Measurements from ENCODE around the gene KLC1.
"Not testable (repeated sequence)": the region's sequence is repeated elsewhere in the genome, so short reads cannot be mapped to it uniquely, and the experiment has no call there.

Gene KLC1

GRCh38 chr14:103625356-103626095, 3.5 kb upstream of the KLC1 start:
- no peak for DNase-seq (ENCODE audit: low spot score)

- no peak for DNase-seq (ENCODE audit: low spot score)
Observed at GRCh38 chr14:103626146-103626850, 2.7 kb upstream of the KLC1 start.

GRCh38 chr14:103627073-103628025, 1.7 kb upstream of the KLC1 start:
- DNase-seq (ENCODE audit: low spot score) = no peak

GRCh38 chr14:103628221-103628683, 759 bp upstream of the KLC1 start:
- peak; percentile 76 for DNase-seq (ENCODE audit: low spot score)

GRCh38 chr14:103629503-103630121, 601 bp downstream of the KLC1 start:
- DNase-seq (ENCODE audit: low spot score) = peak; percentile 83

GRCh38 chr14:103630364-103631108, 1.5 kb downstream of the KLC1 start:
- DNase-seq (ENCODE audit: low spot score) = no peak

GRCh38 chr14:103633391-103633790, 4.4 kb downstream of the KLC1 start:
- DNase-seq (ENCODE audit: low spot score) = no peak

GRCh38 chr14:103634156-103634555, 5.1 kb downstream of the KLC1 start:
- DNase-seq (ENCODE audit: low spot score) = no peak

- no peak for DNase-seq (ENCODE audit: low spot score)
Observed at GRCh38 chr14:103638594-103638993, 9.6 kb downstream of the KLC1 start.

- no peak for DNase-seq (ENCODE audit: low spot score)
Observed at GRCh38 chr14:103641161-103641560, 12.2 kb downstream of the KLC1 start.

- DNase-seq (ENCODE audit: low spot score) = no peak
Observed at GRCh38 chr14:103646189-103646588, 17.2 kb downstream of the KLC1 start.

GRCh38 chr14:103649001-103649400, 20.0 kb downstream of the KLC1 start:
- DNase-seq (ENCODE audit: low spot score) = no peak

- no peak for DNase-seq (ENCODE audit: low spot score)
Observed at GRCh38 chr14:103650213-103650612, 21.2 kb downstream of the KLC1 start.

GRCh38 chr14:103651585-103651984, 22.6 kb downstream of the KLC1 start:
- DNase-seq (ENCODE audit: low spot score) = no peak

GRCh38 chr14:103652806-103653205, 23.8 kb downstream of the KLC1 start:
- DNase-seq (ENCODE audit: low spot score) = no peak

- not testable (repeated sequence) for DNase-seq (ENCODE audit: low spot score)
Observed at GRCh38 chr14:103653336-103653735, 24.3 kb downstream of the KLC1 start.

GRCh38 chr14:103653805-103654204, 24.8 kb downstream of the KLC1 start:
- DNase-seq (ENCODE audit: low spot score) = no peak

GRCh38 chr14:103654619-103655018, 25.6 kb downstream of the KLC1 start:
- DNase-seq (ENCODE audit: low spot score) = no peak

- no peak for DNase-seq (ENCODE audit: low spot score)
Observed at GRCh38 chr14:103656031-103656755, 27.2 kb downstream of the KLC1 start.

- no peak for DNase-seq (ENCODE audit: low spot score)
Observed at GRCh38 chr14:103656756-103657133, 27.7 kb downstream of the KLC1 start.

Data from iPS-NIHi11 (cell line).